GM18909 (cell line): ENCODE data around the gene SKA2.
"Not testable (repeated sequence)": the region's sequence is repeated elsewhere in the genome, so short reads cannot be mapped to it uniquely, and the experiment has no call there.

Experiments
- ATAC-seq: cut with Tn5 transposase; IDR thresholded peaks from one replicate; pipeline ENCODE4 v1.9.1; 2021; ENCODE audit warnings: mild to moderate bottlenecking; ENCODE audit not compliant: unreplicated experiment, poor library complexity

SKA2 gene

GRCh38 chr17:59154721-59155438, at the start of gene SKA2:
TSS of gene SKA2 (minus strand) at chr17:59155186. CDS start at chr17:59155163, 23 bp downstream.
- peak; percentile 85 for ATAC-seq

- ATAC-seq = no peak
These were observed 47.3 kb upstream of the SKA2 start for GRCh38 chr17:59202320-59202719.

- no peak for ATAC-seq
These were observed 44.4 kb upstream of the SKA2 start for GRCh38 chr17:59199398-59199797.

- no peak for ATAC-seq
These were observed 38.4 kb upstream of the SKA2 start for GRCh38 chr17:59193336-59193862.

GRCh38 chr17:59190806-59191205, 35.8 kb upstream of the SKA2 start:
- ATAC-seq = no peak

- ATAC-seq = no peak
These were observed 31.9 kb upstream of the SKA2 start for GRCh38 chr17:59186850-59187249.

- ATAC-seq = no peak
These were observed 31.0 kb upstream of the SKA2 start for GRCh38 chr17:59185997-59186396.

GRCh38 chr17:59181481-59181880, 26.5 kb upstream of the SKA2 start:
- no peak for ATAC-seq

GRCh38 chr17:59180626-59181025, 25.6 kb upstream of the SKA2 start:
- no peak for ATAC-seq

- not testable (repeated sequence) for ATAC-seq
These were observed 24.6 kb upstream of the SKA2 start for GRCh38 chr17:59179601-59180000.

GRCh38 chr17:59178266-59178985, 23.4 kb upstream of the SKA2 start:
- no peak for ATAC-seq

- ATAC-seq = no peak
These were observed 20.1 kb upstream of the SKA2 start for GRCh38 chr17:59175076-59175475.

- ATAC-seq = no peak
These were observed 19.7 kb upstream of the SKA2 start for GRCh38 chr17:59174671-59175070.

- ATAC-seq = no peak
These were observed 17.5 kb upstream of the SKA2 start for GRCh38 chr17:59172436-59173004.

GRCh38 chr17:59167571-59168001, 12.6 kb upstream of the SKA2 start:
- ATAC-seq = no peak

GRCh38 chr17:59165933-59166342, 11.0 kb upstream of the SKA2 start:
- no peak for ATAC-seq

GRCh38 chr17:59161477-59161876, 6.5 kb upstream of the SKA2 start:
- no peak for ATAC-seq

- no peak for ATAC-seq
These were observed 5.4 kb upstream of the SKA2 start for GRCh38 chr17:59160157-59161025.

- peak; percentile 87 for ATAC-seq
These were observed 622 bp upstream of the SKA2 start, which contains the start of gene PRR11 for GRCh38 chr17:59155439-59156177. TSS of gene PRR11 (plus strand) at chr17:59155746. CDS start at chr17:59169753, 14,007 bp downstream.
